Neural cell (in vitro differentiated cells): ENCODE results near the gene C21orf91. TPM values are rescaled to one million over a fixed set of nuclear protein-coding genes. Genes with fewer than 3 reads are reported as not detected.

Experiments
- H2AFZ ChIP-seq: fragments of 200-600, 300-800 bp; sonication (generic), shearing (Covaris generic); 2 replicates; pipeline ENCODE4 v1.6.0; 2014; ENCODE audit warnings: low read depth, mild to moderate bottlenecking, antibody characterized with exemption, low read length, moderate library complexity
- H3F3A ChIP-seq: fragments of 200-600 bp; shearing (Covaris generic); 2 replicates; pipeline ENCODE4 v1.6.1; 2016; ENCODE audit warnings: mild to moderate bottlenecking, moderate library complexity, mixed read lengths, antibody characterized with exemption, low read length; ENCODE audit not compliant: insufficient read depth, poor library complexity, severe bottlenecking
- H3K27ac ChIP-seq: fragments of 200-600, 300-800 bp; sonication (generic), shearing (Covaris generic); 2 replicates; pipeline ENCODE4 v1.5.1; 2014; ENCODE audit warnings: mild to moderate bottlenecking, low read length, moderate library complexity
- H3K27me3 ChIP-seq: fragments of 300-800, 200-600 bp; sonication (generic), shearing (Covaris generic); 2 replicates; pipeline ENCODE4 v1.6.0; 2014; ENCODE audit warnings: mild to moderate bottlenecking, low read depth, low read length, moderate library complexity; ENCODE audit not compliant: insufficient read depth
- H3K36me3 ChIP-seq: fragments of 300-800, 200-600 bp; sonication (generic), shearing (Covaris generic); 2 replicates; pipeline ENCODE4 v1.5.1; 2014; ENCODE audit warnings: mild to moderate bottlenecking, antibody characterized with exemption, low read length, moderate library complexity; ENCODE audit not compliant: insufficient read depth
- H3K4me2 ChIP-seq: fragments of 300-800, 200-600 bp; sonication (generic), shearing (Covaris generic); 2 replicates; pipeline ENCODE4 v1.6.0; 2014; ENCODE audit warnings: mild to moderate bottlenecking, low read length
- H3K4me3 ChIP-seq: fragments of 300-800, 200-600 bp; sonication (generic), shearing (Covaris generic); 2 replicates; pipeline ENCODE4 v1.5.1; 2014; ENCODE audit warnings: mild to moderate bottlenecking, low read length, moderate library complexity
- H3K79me2 ChIP-seq: fragments of 200-600 bp; shearing (Covaris generic); replicated peaks from 2 replicates; pipeline ENCODE4 v1.6.0; 2014; ENCODE audit warnings: mild to moderate bottlenecking, low read length, moderate library complexity; ENCODE audit not compliant: insufficient read depth
- H3K9ac ChIP-seq: fragments of 300-800, 200-600 bp; sonication (generic), shearing (Covaris generic); 2 replicates; pipeline ENCODE4 v1.6.1; 2016; ENCODE audit warnings: mild to moderate bottlenecking, low read length, mixed read lengths
- H3K9me2 ChIP-seq: fragments of 200-600 bp; shearing (Covaris generic); 2 replicates; pipeline ENCODE4 v1.6.1; 2016; ENCODE audit warnings: mild to moderate bottlenecking, low read length, mixed read lengths; ENCODE audit not compliant: insufficient read depth
- H3K9me3 ChIP-seq: fragments of 200-600, 300-800 bp; sonication (generic), shearing (Covaris generic); 2 replicates; pipeline ENCODE4 v1.6.1; 2016; ENCODE audit warnings: mild to moderate bottlenecking, mixed run types, low read length, moderate library complexity, mixed read lengths
- H4K20me1 ChIP-seq: fragments of 200-600 bp; shearing (Covaris generic); 2 replicates; pipeline ENCODE4 v1.6.1; 2016; ENCODE audit warnings: mild to moderate bottlenecking, mixed run types; ENCODE audit not compliant: insufficient read depth
- EP300 ChIP-seq: fragments of 450-650 bp; conservative IDR thresholded peaks from 2 replicates; pipeline ENCODE4 v1.6.1; 2014; ENCODE audit warnings: antibody characterized with exemption, mild to moderate bottlenecking, moderate library complexity; ENCODE audit not compliant: poor library complexity, severe bottlenecking
- EZH2 ChIP-seq: fragments of 200-600, 300-800 bp; shearing (Covaris generic), sonication (generic); IDR thresholded peaks from 2 replicates; pipeline ENCODE4 v1.6.1; 2014; ENCODE audit warnings: antibody characterized with exemption, low read length, borderline replicate concordance, mild to moderate bottlenecking; ENCODE audit not compliant: insufficient read depth, poor library complexity, severe bottlenecking
- MXI1 ChIP-seq: fragments of 450-650 bp; conservative IDR thresholded peaks from 2 replicates; pipeline ENCODE4 v1.6.1; 2014; ENCODE audit warnings: antibody characterized with exemption, mild to moderate bottlenecking; ENCODE audit not compliant: poor library complexity, severe bottlenecking
- POLR2AphosphoS5 ChIP-seq: IDR thresholded peaks from 2 replicates; pipeline ENCODE4 v1.6.1; 2012
- RAD21 ChIP-seq: fragments of 450-650 bp; conservative IDR thresholded peaks from 2 replicates; pipeline ENCODE4 v1.6.1; 2014; ENCODE audit warnings: antibody characterized with exemption, mild to moderate bottlenecking, moderate library complexity
- SMC3 ChIP-seq: fragments of 450-650 bp; conservative IDR thresholded peaks from 2 replicates; pipeline ENCODE4 v1.6.1; 2014; ENCODE audit warnings: antibody characterized with exemption, mild to moderate bottlenecking, moderate library complexity; ENCODE audit not compliant: poor library complexity
- TAF1 ChIP-seq: IDR thresholded peaks from 2 replicates; pipeline ENCODE4 v1.6.1; 2012; ENCODE audit warnings: low read depth
- polyA plus RNA-seq: library from polyadenylated mRNA; depleted of rRNA; stranded (reverse); fragments of >200 nt; gene quantifications from 2 replicates; pipeline ENCODE4 v1.2.3, GENCODE V29; 2014
- TF ChIP-seq, protein P1 (sequence below): IDR thresholded peaks from 2 replicates; pipeline ENCODE4 v1.6.1; 2012; ENCODE audit warnings: borderline replicate concordance
- TF ChIP-seq, protein P2 (sequence below): fragments of 450-650 bp; IDR thresholded peaks from 2 replicates; pipeline ENCODE4 v1.5.1; 2014; ENCODE audit warnings: antibody characterized with exemption, mild to moderate bottlenecking, moderate library complexity; ENCODE audit not compliant: poor library complexity, severe bottlenecking

The C21orf91 gene
- polyA plus RNA-seq, 1 donor from 2014 or later, result 19.6 TPM

DNA sequence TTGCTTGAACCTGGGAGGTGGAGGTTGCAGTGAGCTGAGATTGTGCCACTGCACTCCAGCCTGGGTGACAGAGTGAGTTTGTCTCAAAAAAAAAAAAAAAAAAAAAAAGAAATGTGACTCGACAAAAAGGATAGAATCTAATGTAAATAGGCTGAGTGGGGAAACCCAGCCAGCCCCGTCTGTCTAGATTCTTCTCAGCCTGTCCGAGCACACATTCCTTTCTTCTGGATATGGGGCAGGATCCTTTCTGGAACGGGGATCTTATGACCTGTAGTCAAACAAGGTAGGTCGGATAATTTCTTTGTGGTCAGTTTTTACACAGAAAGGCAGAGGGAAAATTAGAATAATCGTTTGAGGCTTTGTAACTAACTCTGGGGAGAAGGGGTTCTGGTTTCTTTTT, 74.1 kb downstream of the C21orf91 start:
- no peak for TF ChIP-seq EZH2
- TF ChIP-seq, protein P1, sequence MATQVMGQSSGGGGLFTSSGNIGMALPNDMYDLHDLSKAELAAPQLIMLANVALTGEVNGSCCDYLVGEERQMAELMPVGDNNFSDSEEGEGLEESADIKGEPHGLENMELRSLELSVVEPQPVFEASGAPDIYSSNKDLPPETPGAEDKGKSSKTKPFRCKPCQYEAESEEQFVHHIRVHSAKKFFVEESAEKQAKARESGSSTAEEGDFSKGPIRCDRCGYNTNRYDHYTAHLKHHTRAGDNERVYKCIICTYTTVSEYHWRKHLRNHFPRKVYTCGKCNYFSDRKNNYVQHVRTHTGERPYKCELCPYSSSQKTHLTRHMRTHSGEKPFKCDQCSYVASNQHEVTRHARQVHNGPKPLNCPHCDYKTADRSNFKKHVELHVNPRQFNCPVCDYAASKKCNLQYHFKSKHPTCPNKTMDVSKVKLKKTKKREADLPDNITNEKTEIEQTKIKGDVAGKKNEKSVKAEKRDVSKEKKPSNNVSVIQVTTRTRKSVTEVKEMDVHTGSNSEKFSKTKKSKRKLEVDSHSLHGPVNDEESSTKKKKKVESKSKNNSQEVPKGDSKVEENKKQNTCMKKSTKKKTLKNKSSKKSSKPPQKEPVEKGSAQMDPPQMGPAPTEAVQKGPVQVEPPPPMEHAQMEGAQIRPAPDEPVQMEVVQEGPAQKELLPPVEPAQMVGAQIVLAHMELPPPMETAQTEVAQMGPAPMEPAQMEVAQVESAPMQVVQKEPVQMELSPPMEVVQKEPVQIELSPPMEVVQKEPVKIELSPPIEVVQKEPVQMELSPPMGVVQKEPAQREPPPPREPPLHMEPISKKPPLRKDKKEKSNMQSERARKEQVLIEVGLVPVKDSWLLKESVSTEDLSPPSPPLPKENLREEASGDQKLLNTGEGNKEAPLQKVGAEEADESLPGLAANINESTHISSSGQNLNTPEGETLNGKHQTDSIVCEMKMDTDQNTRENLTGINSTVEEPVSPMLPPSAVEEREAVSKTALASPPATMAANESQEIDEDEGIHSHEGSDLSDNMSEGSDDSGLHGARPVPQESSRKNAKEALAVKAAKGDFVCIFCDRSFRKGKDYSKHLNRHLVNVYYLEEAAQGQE, result no peak
- no peak for TF ChIP-seq MXI1
- no peak for TF ChIP-seq EP300
- no peak for TF ChIP-seq POLR2AphosphoS5
- TF ChIP-seq, protein P2, sequence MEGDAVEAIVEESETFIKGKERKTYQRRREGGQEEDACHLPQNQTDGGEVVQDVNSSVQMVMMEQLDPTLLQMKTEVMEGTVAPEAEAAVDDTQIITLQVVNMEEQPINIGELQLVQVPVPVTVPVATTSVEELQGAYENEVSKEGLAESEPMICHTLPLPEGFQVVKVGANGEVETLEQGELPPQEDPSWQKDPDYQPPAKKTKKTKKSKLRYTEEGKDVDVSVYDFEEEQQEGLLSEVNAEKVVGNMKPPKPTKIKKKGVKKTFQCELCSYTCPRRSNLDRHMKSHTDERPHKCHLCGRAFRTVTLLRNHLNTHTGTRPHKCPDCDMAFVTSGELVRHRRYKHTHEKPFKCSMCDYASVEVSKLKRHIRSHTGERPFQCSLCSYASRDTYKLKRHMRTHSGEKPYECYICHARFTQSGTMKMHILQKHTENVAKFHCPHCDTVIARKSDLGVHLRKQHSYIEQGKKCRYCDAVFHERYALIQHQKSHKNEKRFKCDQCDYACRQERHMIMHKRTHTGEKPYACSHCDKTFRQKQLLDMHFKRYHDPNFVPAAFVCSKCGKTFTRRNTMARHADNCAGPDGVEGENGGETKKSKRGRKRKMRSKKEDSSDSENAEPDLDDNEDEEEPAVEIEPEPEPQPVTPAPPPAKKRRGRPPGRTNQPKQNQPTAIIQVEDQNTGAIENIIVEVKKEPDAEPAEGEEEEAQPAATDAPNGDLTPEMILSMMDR, result no peak
- no peak overlapping the region for H3K27ac ChIP-seq
- H3K4me3 ChIP-seq, result no peak overlapping the region
- no peaks in the 10 kb centered on the region for H3K36me3 ChIP-seq
- H3K4me2 ChIP-seq, result no peak overlapping the region
- no peaks in the 10 kb centered on the region for H3F3A ChIP-seq
- no peak overlapping the region for H3K9ac ChIP-seq
- H4K20me1 ChIP-seq, result no peaks in the 10 kb centered on the region
- no peaks in the 10 kb centered on the region for H3K9me3 ChIP-seq
- H3K79me2 ChIP-seq, result no peaks in the 10 kb centered on the region
- H3K9me2 ChIP-seq, result no peaks in the 10 kb centered on the region
- no peaks in the 10 kb centered on the region for H3K27me3 ChIP-seq
- H2AFZ ChIP-seq, result no peak overlapping the region

DNA sequence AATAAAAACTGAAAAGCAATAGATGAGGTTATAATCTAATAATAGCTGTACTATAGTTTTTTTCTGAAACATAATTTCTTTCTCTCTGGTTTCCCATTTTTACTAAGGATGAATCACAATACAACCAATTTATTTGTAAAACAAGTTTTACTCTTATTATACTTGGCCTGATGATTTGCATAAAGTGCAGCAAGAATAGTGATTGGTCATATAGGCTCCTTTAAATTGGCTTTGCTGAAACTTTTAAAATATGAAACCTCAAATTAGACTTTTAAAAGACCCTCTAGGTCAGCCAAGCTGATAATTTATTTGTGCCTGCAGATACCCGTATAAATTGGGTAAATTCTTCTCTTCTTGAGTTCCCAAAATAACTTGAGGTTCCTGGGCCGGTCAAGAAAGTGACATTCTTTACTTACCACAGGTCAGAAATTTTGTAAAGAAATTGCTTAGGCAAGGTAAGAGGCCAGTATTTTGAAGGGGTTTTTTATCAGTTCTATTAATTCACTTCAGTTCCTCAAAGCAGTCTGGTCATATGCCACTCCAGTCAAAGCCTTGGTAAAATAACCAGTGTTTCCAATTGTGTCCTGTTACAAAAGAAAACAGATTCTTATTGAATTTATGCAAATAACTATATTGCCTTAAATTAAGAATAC, 76.1 kb downstream of the C21orf91 start:
- H3F3A ChIP-seq, result no peaks in the 10 kb centered on the region
- no peak overlapping the region for H3K27ac ChIP-seq

DNA sequence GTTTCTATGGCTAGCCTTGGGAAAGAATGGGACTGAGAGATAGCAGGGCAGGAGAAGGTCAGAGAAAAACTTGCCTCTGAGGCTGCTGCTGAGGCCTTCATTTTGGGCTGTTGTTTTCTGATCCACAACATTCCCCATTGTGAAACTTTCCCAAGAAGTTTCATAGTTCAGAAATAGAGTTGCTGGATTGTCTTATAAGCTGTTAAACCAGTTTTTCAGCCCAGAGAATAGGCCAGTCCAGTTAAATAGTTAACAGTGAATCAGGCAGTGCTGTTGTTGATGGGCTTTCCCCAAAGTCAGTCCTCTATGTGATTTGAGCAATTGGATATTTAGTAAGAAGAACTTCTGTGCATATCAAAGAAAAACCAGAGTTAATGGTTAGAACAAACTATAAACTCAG, 77.0 kb downstream of the C21orf91 start:
- Histone ChIP-seq H3K9ac (no peak overlapping the region), H3K79me2 (no peaks in the 10 kb centered on the region), H2AFZ (no peak overlapping the region), H3K36me3 (no peaks in the 10 kb centered on the region), H3F3A (no peaks in the 10 kb centered on the region), H3K27me3 (no peaks in the 10 kb centered on the region), H3K9me2 (no peaks in the 10 kb centered on the region), H3K27ac (no peak overlapping the region), H3K4me3 (no peak overlapping the region), H3K9me3 (no peaks in the 10 kb centered on the region), H4K20me1 (no peaks in the 10 kb centered on the region), H3K4me2 (no peak overlapping the region)
- no peak for TF ChIP-seq MXI1
- TF ChIP-seq EZH2, result no peak
- TF ChIP-seq TAF1, result no peak
- TF ChIP-seq, protein P2, result no peak
- TF ChIP-seq, protein P1, result no peak
- no peak for TF ChIP-seq RAD21
- TF ChIP-seq EP300, result no peak
- no peak for TF ChIP-seq SMC3
- TF ChIP-seq POLR2AphosphoS5, result no peak

More for the DNA sequence above, 76.1 kb downstream of the C21orf91 start:
- H3K4me2 ChIP-seq, result no peak overlapping the region
- no peaks in the 10 kb centered on the region for H4K20me1 ChIP-seq
- no peaks in the 10 kb centered on the region for H3K27me3 ChIP-seq
- H3K36me3 ChIP-seq, result no peaks in the 10 kb centered on the region
- H3K9me2 ChIP-seq, result no peaks in the 10 kb centered on the region
- no peak overlapping the region for H3K9ac ChIP-seq
- no peaks in the 10 kb centered on the region for H3K9me3 ChIP-seq
- no peaks in the 10 kb centered on the region for H3K79me2 ChIP-seq
- H2AFZ ChIP-seq, result no peak overlapping the region
- no peak overlapping the region for H3K4me3 ChIP-seq
- TF ChIP-seq MXI1 (no peak), TAF1 (no peak), EZH2 (no peak), RAD21 (no peak)
